Measurements from ENCODE around the gene U2SURP. TPM values are rescaled to one million over a fixed set of nuclear protein-coding genes. Genes with fewer than 3 reads are reported as not detected.
"Not testable (repeated sequence)": the region's sequence is repeated elsewhere in the genome, so short reads cannot be mapped to it uniquely, and the experiment has no call there.

Gene U2SURP
- polyA plus RNA-seq, 3 donors, result 137 to 160 (median 159) TPM

DNA sequence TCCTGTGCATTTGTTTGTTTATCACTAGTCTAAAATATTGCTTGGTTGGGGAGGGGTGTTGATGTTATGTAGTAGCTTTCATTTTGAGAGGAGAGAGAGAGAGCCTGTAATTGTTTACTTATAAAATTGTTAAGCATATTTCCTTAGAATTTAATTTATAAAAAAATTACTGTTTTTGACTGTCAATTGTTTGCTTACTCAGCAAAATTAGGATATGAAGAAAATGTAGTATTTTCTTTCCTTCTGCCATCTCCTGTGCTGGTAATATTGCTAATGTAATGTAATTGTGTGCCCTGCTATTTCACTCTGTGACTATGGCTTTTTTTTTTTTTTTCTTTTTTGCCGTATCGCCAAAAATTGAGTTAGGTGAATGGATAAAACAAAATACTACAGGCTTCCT lies 3.5 kb downstream of the U2SURP start:
- DNase-seq (ENCODE audit: low read depth in 3 of 3, low spot score in 2 of 3), result no peak

DNA sequence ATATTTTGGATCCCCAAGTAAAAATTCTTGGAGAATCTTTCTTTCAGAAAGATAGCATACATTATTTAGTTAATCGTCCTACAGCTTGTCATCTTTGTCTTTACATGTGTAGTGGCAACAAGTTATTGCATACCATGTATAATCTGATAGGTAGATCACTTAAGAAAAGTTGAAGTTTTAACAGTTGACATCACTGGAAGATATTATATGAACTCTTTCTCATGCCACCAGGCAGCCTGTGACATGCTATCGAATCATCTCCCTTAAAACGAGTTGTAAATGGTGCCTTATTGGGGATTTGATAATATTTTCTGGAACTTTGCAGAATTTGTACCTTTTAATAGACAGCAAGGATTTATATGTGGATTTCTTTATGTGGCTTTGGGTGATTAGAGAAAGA lies 8.7 kb downstream of the U2SURP start:
- no peak for DNase-seq (ENCODE audit: low read depth in 3 of 3, low spot score in 2 of 3)

DNA sequence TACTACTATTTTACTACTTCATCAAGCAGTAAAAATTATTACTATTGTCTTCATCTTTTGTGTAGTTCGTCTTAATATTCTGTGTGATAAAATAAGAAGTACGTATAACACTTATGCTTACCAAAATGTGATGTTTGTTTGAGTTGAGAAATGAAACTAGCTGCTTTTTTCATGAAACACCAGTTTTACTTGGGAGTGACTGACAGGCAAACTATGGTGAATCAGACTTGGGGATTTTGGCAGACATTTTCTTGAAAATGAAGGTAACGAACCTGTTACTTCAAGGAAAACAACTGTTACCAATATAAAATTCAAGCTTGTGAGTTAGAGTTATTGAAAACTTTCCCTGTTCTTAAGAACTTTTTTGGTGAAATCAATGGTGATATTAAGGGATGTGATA lies 10.3 kb downstream of the U2SURP start:
- DNase-seq (ENCODE audit: low read depth in 3 of 3, low spot score in 2 of 3), result no peak

- DNase-seq (ENCODE audit: low read depth in 3 of 3, low spot score in 2 of 3), result no peak
Observed at GRCh38 chr3:143014921-143015320, 13.6 kb downstream of the U2SURP start.

- no peak for DNase-seq (ENCODE audit: low read depth in 3 of 3, low spot score in 2 of 3)
Observed at GRCh38 chr3:143016321-143016972, 15.1 kb downstream of the U2SURP start.

GRCh38 chr3:143024351-143024960 lies 23.1 kb downstream of the U2SURP start:
- no peak for DNase-seq (ENCODE audit: low read depth in 3 of 3, low spot score in 2 of 3)

GRCh38 chr3:143031327-143031726 lies 30.0 kb downstream of the U2SURP start:
- DNase-seq (ENCODE audit: low read depth in 3 of 3, low spot score in 2 of 3), result no peak

- DNase-seq (ENCODE audit: low read depth in 3 of 3, low spot score in 2 of 3), result not testable (repeated sequence)
Observed at GRCh38 chr3:143031796-143032387, 30.5 kb downstream of the U2SURP start.

GRCh38 chr3:143035466-143036211 lies 34.3 kb downstream of the U2SURP start:
- DNase-seq (ENCODE audit: low read depth in 3 of 3, low spot score in 2 of 3), result no peak

GRCh38 chr3:143036557-143036956 lies 35.2 kb downstream of the U2SURP start:
- DNase-seq (ENCODE audit: low read depth in 3 of 3, low spot score in 2 of 3), result no peak

DNA sequence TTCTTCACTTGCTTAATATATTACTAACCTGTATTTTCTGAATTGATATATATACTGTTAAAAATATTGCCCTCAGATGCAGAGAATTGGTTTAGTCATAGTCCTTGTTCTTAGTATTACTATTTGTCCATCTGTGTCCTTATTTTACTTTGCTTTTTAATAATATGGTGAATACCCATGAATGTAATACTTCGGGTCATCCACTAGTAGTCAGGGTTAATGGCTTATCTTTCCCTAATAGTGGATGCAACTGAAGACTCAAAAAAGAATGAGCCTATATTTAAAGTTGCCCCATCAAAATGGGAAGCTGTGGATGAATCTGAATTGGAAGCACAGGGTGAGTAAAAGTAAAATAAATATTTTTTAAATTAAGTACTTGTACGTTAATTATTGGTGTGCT lies 36.5 kb downstream of the U2SURP start:
- no peak for DNase-seq (ENCODE audit: low read depth in 3 of 3, low spot score in 2 of 3)

- DNase-seq (ENCODE audit: low read depth in 3 of 3, low spot score in 2 of 3), result no peak
Observed at GRCh38 chr3:143040261-143040879, 39.0 kb downstream of the U2SURP start.

GRCh38 chr3:143041903-143042302 lies 40.5 kb downstream of the U2SURP start:
- DNase-seq (ENCODE audit: low read depth in 3 of 3, low spot score in 2 of 3), result no peak

DNA sequence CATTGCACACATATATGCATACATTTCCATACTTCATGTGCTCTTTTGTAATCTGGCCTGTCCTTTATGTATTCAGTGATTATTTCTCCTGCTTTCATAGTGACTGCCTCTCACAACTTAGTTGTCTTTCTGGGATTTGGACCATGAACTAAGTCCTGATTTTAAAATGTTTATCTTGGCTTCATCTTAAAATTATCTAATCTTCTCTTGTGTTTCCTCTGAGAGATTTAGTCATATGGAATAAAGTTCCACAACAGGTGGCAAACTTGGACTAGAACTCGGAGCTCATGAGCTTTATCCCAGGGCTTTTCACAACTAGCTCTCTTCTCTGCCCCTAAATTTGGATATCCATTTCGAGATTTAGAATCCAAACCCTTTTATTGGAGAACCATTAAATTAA lies 44.3 kb downstream of the U2SURP start:
- no peak for DNase-seq (ENCODE audit: low read depth in 3 of 3, low spot score in 2 of 3)

DNA sequence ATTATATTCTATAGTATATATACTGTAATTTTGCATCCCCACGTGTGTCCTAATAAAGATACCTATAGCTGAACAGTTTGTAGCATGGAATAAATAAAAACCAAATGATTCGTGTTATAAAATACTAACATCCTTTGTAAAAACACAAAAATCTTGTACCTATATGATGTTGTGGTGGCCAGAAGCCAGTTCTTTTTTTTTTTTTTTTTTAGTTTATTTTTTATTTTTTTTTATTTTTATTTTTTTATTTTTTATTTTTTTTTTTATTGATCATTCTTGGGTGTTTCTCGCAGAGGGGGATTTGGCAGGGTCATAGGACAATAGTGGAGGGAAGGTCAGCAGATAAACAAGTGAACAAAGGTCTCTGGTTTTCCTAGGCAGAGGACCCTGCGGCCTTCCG lies 44.7 kb downstream of the U2SURP start:
- not testable (repeated sequence) for DNase-seq (ENCODE audit: low read depth in 3 of 3, low spot score in 2 of 3)

GRCh38 chr3:143054011-143054410 lies 52.6 kb downstream of the U2SURP start:
- no peak for DNase-seq (ENCODE audit: low read depth in 3 of 3, low spot score in 2 of 3)

- no peak for DNase-seq (ENCODE audit: low read depth in 3 of 3, low spot score in 2 of 3)
Observed at GRCh38 chr3:143056372-143056771, 55.0 kb downstream of the U2SURP start.

GRCh38 chr3:143060906-143061305 lies 59.5 kb downstream of the U2SURP start:
- no peak for DNase-seq (ENCODE audit: low read depth in 3 of 3, low spot score in 2 of 3)

GRCh38 chr3:143063018-143063417 lies 61.6 kb downstream of the U2SURP start:
- DNase-seq (ENCODE audit: low read depth in 3 of 3, low spot score in 2 of 3), result no peak

DNA sequence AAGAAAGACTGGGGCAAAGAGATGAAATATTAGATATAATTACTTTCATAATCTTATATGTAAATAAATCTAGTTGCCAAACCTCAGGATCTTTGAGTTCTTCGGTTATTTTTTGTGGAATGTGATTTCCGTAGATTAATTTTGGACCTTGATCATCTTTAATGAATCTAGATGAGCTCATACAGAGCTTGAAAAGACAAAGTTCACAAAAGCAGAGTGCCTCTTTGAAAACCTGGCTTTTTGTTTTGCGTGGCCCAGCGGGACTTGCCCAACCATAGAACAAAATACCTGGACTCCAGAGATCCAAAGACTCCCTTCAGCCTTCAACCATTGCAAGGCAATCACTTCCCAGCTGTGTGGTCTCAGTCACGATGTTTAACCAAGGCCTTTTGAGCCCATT lies 63.4 kb downstream of the U2SURP start:
- DNase-seq (ENCODE audit: low read depth in 3 of 3, low spot score in 2 of 3), result no peak

- DNase-seq (ENCODE audit: low read depth in 3 of 3, low spot score in 2 of 3), result no peak
Observed at GRCh38 chr3:143065364-143065763, 64.0 kb downstream of the U2SURP start.

All from right renal cortex interstitium (tissue), 3 donors.